Measurements from ENCODE around the gene TXNL4A.

- TF ChIP-seq CTCF (IDR thresholded peaks at IDR 0.05), result no peak
- no peak for TF ChIP-seq POLR2A (IDR thresholded peaks at IDR 0.05)
Observed at GRCh38 chr18:79935925-79936324, 52.4 kb downstream of the TXNL4A start.
